GM21367 (cell line): ENCODE data around the gene UBE2G1.
"Not testable (repeated sequence)": the region's sequence is repeated elsewhere in the genome, so short reads cannot be mapped to it uniquely, and the experiment has no call there.

Source experiments
- ATAC-seq: cut with Tn5 transposase; IDR thresholded peaks from one replicate; pipeline ENCODE4 v1.9.1; 2021; ENCODE audit not compliant: unreplicated experiment

UBE2G1 gene

GRCh38 chr17:4375796-4376440 lies 9.4 kb upstream of the UBE2G1 start:
- not testable (repeated sequence) for ATAC-seq

- ATAC-seq = peak; percentile 54
Observed at GRCh38 chr17:4375039-4375748, 8.7 kb upstream of the UBE2G1 start.

DNA sequence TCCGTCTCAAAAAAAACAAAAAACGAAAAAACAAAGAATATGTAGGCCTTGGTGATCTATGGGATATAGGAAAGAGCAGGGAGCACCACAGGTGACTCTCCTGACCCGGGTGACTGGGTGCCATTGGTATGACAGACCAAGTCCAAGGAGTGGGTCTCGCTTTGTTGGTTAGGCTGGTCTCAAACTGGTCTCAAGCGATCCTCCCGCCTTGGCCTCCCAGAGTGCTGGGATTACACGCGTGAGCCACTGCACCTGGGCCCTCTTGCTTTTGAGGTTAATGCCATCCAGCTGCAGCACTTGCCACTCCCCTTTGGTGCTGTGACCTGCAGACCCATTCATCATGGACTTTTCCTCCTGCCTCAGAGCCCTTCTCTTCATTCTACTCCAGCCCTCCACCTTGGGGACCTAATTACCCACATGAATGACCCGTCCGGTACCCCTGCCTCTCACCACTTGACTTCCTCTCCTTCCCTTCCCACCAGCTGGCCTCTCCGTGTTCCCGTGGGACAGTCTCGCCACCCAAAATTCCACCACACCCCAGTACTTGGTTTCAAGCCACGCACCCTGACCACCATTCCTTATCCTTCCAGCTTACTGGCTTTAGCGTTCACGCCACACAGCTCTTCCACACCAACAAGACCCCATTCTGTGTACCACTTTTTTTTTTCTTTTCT lies 3.2 kb upstream of the UBE2G1 start:
- ATAC-seq = no peak

- ATAC-seq = no peak
Observed at GRCh38 chr17:4368341-4368740, 1.9 kb upstream of the UBE2G1 start.

DNA sequence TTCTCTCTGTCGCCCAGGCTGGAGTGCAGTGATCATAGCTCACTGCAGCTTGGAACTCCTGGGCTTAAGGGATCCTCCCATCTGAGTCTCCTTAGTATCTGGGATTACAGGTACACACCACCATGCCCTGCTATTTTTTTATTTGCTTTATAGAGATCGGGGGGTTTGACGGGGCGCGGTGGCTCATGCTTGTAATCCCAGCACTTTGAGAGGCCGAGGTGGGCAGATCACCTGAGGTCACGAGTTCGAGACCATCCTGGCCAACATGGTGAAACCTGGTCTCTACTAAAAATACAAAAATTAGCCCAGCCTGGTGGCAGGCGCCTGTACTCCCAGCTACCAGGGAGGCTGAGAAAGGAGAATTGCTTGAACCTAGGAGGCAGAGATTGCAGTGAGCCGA lies 702 bp upstream of the UBE2G1 start:
- not testable (repeated sequence) for ATAC-seq

DNA sequence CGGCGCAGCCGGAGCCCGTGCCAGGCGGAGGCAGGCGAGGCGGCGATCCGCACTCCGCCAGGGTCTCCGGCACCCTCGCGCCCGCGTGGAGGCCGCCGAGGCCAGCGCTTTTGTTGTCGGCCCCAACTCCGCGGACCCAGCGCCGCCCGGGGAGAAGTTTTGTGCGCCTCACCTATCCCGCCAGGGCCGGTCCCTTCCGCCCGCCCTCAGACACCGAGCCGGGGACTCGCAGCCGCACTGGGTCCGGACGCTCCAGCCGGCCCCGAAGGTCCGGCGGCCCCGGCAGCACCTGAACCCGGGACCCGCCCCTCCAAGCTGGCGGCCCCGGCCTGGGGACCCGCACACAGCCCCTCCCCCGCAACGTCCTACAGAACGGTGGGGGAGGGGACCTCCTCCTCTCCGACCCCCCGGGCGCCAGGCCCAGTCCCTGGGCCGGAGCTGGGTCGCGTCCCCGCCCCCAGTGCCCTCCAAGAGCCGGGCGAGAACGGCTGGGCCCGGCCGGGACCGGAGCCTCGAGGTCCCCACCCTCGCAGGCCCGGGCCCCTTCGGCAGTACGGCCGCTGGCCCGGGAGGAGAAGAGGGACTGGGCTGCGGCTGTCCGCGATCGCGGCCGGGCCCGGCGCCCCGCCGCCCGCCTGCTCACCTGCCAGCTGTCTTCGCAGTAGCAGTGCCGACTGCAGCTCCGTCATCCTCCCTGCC lies 698 bp downstream of the UBE2G1 start:
- ATAC-seq = peak; percentile 19

DNA sequence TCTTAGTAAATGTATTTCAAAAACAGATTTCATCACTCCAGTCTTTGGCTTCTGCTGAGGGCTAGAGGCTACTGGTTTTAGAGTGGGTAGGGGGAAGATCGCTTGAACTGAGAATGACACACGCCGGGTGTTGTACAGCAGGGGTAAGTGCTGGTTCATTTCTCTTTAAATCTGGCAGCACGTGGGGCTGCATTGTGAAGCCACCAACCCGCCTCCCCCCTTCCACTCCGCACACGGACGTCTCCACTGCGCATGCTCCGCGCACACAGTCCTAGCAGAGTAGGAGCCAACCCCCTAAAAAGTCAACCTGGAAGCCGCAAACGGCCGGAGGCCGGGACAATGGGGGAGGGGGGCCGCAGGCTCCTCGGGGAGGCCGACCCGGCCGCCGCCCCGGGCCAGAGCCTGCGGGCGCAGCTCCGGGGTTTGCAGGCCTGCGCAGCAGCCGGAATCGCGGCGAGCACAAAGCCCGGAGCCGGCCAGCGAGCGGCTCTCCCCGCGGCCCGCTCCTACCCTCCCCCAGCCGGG lies 1.3 kb downstream of the UBE2G1 start:
- peak; percentile 32 for ATAC-seq

DNA sequence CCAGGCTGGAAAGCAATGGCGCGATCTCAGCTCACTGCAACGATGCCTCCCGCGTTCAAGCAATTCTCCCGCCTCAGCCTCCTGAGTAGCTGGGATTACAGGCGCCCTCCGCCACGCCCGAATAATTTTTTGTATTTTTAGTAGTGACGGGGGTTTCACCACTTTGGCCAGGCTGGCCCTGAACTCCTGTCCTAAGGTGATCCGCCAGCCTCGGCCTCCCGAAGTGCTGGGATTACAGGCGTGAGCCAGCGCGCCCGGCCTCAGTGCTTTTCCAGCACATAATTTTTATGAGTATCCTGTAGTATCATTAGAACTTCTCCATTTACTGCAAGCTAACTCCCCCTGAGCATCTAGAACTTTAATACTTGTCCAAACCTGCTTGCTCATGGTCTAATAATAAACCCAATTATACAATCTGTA lies 1.8 kb downstream of the UBE2G1 start:
- ATAC-seq = no peak

GRCh38 chr17:4362141-4362540 lies 4.3 kb downstream of the UBE2G1 start:
- ATAC-seq = no peak

- ATAC-seq = no peak
Observed at GRCh38 chr17:4358154-4358553, 8.3 kb downstream of the UBE2G1 start.

GRCh38 chr17:4357671-4358070 lies 8.8 kb downstream of the UBE2G1 start:
- no peak for ATAC-seq

GRCh38 chr17:4357030-4357628 lies 9.3 kb downstream of the UBE2G1 start:
- ATAC-seq = no peak

DNA sequence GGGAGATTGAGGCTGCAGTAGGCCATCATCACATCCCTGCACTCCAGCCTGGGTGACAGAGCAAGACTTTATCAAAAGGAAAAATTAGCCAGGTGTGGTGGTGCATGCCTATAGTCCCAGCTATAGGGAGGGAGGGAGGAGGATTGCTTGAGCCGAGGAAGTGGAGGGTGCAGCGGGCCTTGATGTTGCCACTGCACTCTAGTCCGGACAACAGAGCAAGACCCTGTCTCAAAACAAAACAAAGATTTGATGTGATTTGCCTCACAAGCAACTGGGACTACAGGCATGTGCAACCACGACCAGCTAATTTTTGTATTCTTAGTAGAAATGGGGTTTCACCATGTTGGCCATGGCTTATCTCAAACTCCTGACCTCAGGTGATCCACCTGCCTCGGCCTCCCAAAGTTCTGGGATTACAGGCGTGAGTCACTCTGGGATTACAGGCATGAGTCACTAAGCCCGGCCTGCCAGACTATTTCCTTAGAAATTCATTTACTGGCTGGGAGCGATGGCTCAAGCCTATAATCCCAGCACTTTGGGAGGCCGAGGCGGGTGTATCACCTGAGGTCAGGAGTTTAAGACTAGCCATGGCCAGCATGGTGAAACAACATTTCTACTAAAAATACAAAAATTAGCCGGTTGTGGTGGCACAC lies 11.5 kb downstream of the UBE2G1 start:
- ATAC-seq = no peak

DNA sequence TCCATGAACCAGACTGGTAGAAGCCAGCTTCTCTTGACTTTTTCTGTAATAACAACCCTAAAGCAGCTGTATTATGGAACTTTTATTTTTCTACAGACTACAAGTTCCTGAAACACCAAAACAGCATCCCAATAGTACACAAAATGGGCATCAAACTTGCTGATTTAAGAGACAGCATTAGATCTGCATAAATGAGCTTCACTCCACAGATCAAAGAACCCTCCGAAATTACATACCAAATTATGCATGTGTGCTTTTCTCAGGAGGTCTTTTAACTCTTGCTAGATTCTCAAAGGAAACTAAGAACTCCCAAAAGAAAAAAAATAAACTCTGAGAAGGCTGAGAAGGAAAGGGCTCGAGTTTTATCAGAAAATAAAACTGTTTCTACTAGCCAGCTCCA lies 12.3 kb downstream of the UBE2G1 start:
- no peak for ATAC-seq

GRCh38 chr17:4350214-4350613 lies 16.3 kb downstream of the UBE2G1 start:
- not testable (repeated sequence) for ATAC-seq

GRCh38 chr17:4345581-4346252 lies 20.8 kb downstream of the UBE2G1 start:
- no peak for ATAC-seq

DNA sequence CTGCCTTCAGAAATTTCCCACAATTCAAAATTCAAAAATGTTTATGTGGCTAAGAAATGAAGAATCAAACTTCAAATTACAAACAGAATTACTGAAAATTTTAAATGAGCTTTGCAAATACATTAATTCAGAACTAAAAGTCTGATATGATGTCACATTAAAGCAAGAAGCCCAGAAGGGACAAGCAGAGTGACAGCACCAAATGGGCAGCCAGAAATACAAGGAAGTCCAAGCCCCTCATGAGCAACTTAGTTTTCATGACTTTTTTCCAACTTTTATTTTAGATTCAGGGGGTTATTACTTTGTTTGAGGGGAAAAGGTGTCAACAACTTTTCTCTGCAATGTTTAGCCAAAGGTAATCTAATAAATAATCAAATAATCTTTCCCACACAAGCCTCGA lies 21.5 kb downstream of the UBE2G1 start:
- no peak for ATAC-seq

DNA sequence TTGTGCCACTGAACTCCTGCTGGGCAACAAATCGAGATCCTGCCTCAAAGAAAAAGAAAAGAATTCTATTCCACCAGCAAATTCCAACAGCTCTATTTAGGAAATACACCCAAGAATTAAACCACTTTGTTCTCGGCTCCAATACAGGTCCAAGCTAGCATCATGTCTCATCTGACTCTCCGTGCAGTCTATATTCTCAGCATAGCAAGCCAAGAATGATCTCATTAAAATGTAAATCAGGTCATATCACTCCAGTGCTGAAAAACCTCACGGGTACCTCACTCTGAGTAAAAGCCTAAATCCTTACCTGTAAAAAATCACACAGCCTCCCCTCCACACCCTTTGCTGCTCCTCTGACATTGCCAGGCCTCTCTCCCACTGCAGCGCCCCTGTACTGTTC lies 23.9 kb downstream of the UBE2G1 start:
- ATAC-seq = no peak

- ATAC-seq = no peak
Observed at GRCh38 chr17:4341616-4341977, 24.9 kb downstream of the UBE2G1 start.
